Neural crest cell (in vitro differentiated cells): ENCODE results near the gene MFAP5. TPM values are rescaled to one million over a fixed set of nuclear protein-coding genes. Genes with fewer than 3 reads are reported as not detected.

Experiments used
- DNase-seq: peaks from one replicate; pipeline ENCODE4 v3.0.0; 2021; ENCODE audit warnings: low read depth, mixed read lengths, low spot score
- H3K27ac Mint-ChIP-seq: one replicate; pipeline ENCODE4 v1.8.0; 2021; ENCODE audit warnings: mild to moderate bottlenecking, mixed read lengths; ENCODE audit not compliant: unreplicated experiment
- H3K27me3 Mint-ChIP-seq: 2 replicates; pipeline ENCODE4 v1.8.0; 2021; ENCODE audit warnings: low read depth, mild to moderate bottlenecking, mixed read lengths
- H3K36me3 Mint-ChIP-seq: 2 replicates; pipeline ENCODE4 v1.8.0; 2021; ENCODE audit warnings: low read depth, mild to moderate bottlenecking, mixed read lengths
- H3K4me1 Mint-ChIP-seq: 2 replicates; pipeline ENCODE4 v1.8.0; 2021; ENCODE audit warnings: mixed read lengths
- H3K4me3 Mint-ChIP-seq: one replicate; pipeline ENCODE4 v1.8.0; 2021; ENCODE audit warnings: mild to moderate bottlenecking, mixed read lengths
- H3K9me3 Mint-ChIP-seq: 2 replicates; pipeline ENCODE4 v1.8.0; 2021; ENCODE audit warnings: mixed read lengths
- CTCF ChIP-seq: fragments of 200-600 bp; sonication (generic); conservative IDR thresholded peaks from 2 replicates; pipeline ENCODE4 v1.5.0; 2021; ENCODE audit warnings: antibody characterized with exemption, mild to moderate bottlenecking
- total RNA-seq: library from RNA; stranded (reverse); gene quantifications from 2 replicates; pipeline ENCODE4 v1.2.1, GENCODE V29; 2021

The MFAP5 gene
- total RNA-seq, 1 donor from 2014 or later = not detected

- Mint-ChIP-seq H3K27me3 (no peaks in the 10 kb centered on the region), H3K36me3 (no peaks in the 10 kb centered on the region), H3K9me3 (no peaks in the 10 kb centered on the region), H3K27ac (no peak overlapping the region), H3K4me3 (no peak overlapping the region), H3K4me1 (peaks cover 40% of the 10 kb centered on the region)
- DNase-seq = no peak
- no peak for TF ChIP-seq CTCF
Observed at GRCh38 chr12:8695116-8695515, 32.5 kb upstream of the MFAP5 start.

GRCh38 chr12:8692573-8692972 lies 29.9 kb upstream of the MFAP5 start:
- no peaks in the 10 kb centered on the region for H3K27me3 Mint-ChIP-seq
- H3K4me3 Mint-ChIP-seq = peak overlapping the region; percentile 77
- no peaks in the 10 kb centered on the region for H3K9me3 Mint-ChIP-seq
- peak; percentile 25 for DNase-seq
- H3K4me1 Mint-ChIP-seq = peaks cover 37% of the 10 kb centered on the region
- H3K27ac Mint-ChIP-seq = peak overlapping the region; percentile 73
- H3K36me3 Mint-ChIP-seq = no peaks in the 10 kb centered on the region
- TF ChIP-seq CTCF = no peak

GRCh38 chr12:8689681-8690080 lies 27.1 kb upstream of the MFAP5 start:
- Mint-ChIP-seq H3K4me3 (no peak overlapping the region), H3K27ac (no peak overlapping the region), H3K4me1 (peaks cover 25% of the 10 kb centered on the region), H3K27me3 (no peaks in the 10 kb centered on the region), H3K36me3 (no peaks in the 10 kb centered on the region), H3K9me3 (peaks cover 2% of the 10 kb centered on the region)
- DNase-seq = no peak
- TF ChIP-seq CTCF = no peak

- peak; percentile 29 for DNase-seq
- Mint-ChIP-seq H3K27ac (no peak overlapping the region), H3K4me1 (peaks cover 22% of the 10 kb centered on the region), H3K27me3 (no peaks in the 10 kb centered on the region), H3K4me3 (no peak overlapping the region), H3K36me3 (no peaks in the 10 kb centered on the region), H3K9me3 (peaks cover 2% of the 10 kb centered on the region)
- no peak for TF ChIP-seq CTCF
Observed at GRCh38 chr12:8687846-8688601, 25.4 kb upstream of the MFAP5 start.

- H3K27me3 Mint-ChIP-seq = no peaks in the 10 kb centered on the region
- peaks cover 2% of the 10 kb centered on the region for H3K9me3 Mint-ChIP-seq
- H3K4me1 Mint-ChIP-seq = peaks cover 19% of the 10 kb centered on the region
- no peak for DNase-seq
- no peak overlapping the region for H3K27ac Mint-ChIP-seq
- no peak overlapping the region for H3K4me3 Mint-ChIP-seq
- no peaks in the 10 kb centered on the region for H3K36me3 Mint-ChIP-seq
- no peak for TF ChIP-seq CTCF
Observed at GRCh38 chr12:8685051-8685450, 22.4 kb upstream of the MFAP5 start.
